GM18858 (cell line): ENCODE results near the gene INO80E.

Experiments
- ATAC-seq: cut with Tn5 transposase; IDR thresholded peaks from one replicate; pipeline ENCODE4 v1.9.1; 2021; ENCODE audit not compliant: unreplicated experiment

INO80E gene

DNA sequence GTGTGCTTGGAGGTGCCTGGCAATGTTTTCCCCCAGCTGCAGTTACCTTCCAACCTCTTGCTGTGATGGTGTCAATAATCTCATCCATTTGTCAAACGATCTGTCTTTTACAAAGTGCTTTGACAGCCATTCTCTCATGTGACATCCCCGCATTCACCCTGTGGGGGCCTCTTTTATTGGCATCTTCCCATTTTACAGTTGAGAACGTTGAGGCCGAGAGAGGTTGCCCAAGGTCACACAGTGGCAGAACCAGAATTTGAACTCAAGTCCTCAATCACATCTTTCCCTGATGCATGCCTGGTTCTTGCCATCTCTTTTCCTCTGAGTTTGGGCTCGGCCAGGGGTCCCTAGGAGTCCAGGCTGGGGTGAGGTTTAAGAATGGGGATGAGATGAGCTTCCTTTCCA lies 20.9 kb upstream of the INO80E start:
- no peak for ATAC-seq

GRCh38 chr16:29975811-29976511 lies 20.1 kb upstream of the INO80E start:
- no peak for ATAC-seq

DNA sequence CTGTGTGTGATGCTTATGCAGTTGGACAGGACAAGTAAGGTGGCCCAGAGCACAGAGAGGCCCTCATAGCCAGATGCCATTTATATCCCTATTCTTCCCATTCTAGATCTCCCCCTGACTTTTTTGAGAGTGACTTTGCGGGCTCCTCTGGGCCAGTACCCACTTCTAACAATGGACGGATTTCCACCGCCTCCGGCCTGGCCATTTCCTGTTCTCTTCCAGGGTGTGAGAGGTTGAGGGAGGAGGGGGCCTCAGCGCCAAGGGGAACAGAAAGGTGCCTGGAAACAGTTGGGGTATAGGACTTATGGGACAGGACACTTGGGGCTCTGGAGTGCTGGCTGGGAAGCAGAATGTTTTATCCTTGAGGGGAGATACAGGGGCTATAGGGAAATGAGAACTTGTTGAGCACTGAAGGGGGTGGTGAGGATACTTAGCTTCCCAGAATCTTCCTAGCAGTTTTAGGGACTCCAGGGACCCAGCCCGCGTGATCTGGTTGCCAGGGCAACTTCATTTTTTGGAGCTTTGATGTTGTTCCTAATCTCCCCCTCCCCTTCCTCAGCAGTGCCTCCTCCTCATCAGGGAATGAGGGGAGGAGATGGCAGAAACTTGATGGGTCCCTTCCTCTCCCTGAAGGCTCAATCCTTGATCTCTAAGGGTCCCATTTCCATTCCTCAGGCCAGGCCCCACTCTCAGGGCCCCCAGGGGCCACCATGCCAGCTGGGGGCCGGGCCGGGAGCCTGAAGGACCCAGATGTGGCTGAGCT lies 18.8 kb upstream of the INO80E start:
- no peak for ATAC-seq

DNA sequence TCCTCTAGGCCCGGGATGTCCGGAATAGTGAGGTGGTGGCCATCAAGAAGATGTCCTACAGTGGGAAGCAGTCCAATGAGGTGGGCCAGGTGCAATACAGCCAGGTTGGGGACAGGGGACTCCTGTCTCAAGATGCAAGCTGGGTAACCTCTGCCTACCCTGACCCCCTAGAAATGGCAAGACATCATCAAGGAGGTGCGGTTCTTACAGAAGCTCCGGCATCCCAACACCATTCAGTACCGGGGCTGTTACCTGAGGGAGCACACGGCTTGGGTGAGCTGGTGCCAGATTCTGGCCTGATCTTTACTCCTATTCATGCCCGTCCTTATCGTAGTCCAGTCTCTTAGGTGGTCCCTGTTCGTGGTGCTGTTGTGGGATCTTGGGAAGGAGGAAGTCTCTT lies 18.0 kb upstream of the INO80E start:
- no peak for ATAC-seq

GRCh38 chr16:29978564-29979270 lies 17.3 kb upstream of the INO80E start:
- no peak for ATAC-seq

GRCh38 chr16:29982560-29983419 lies 13.3 kb upstream of the INO80E start:
- ATAC-seq, result no peak

DNA sequence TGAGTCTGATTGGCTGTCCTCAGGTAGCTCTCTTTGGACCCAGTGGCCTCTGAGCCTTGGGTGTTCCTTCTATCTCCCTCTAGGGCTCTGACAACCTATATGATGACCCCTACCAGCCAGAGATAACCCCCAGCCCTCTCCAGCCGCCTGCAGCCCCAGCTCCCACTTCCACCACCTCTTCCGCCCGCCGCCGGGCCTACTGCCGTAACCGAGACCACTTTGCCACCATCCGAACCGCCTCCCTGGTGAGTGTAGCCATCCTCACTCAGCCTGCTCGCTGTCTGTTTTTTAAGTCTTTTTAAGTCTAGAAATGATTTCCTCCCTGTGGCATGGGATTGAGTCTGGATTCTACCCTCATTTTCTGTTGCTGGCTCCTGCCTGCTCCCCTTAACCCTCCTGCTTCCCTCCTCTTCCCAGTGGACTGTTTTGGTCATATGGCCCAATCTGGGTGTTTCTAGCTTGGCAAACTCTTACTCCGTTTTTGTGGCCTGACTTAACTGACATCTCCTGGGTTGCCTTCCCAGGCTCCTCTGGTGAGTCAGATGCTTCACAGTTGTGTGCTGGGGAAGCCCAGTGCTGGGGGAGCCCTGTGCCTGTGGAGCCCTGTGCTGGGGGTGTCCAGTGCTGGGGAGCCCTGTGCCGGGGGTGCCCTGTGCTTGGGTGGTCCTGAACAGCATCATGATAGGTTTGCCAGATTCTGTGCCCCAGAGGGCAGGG lies 12.5 kb upstream of the INO80E start:
- no peak for ATAC-seq

DNA sequence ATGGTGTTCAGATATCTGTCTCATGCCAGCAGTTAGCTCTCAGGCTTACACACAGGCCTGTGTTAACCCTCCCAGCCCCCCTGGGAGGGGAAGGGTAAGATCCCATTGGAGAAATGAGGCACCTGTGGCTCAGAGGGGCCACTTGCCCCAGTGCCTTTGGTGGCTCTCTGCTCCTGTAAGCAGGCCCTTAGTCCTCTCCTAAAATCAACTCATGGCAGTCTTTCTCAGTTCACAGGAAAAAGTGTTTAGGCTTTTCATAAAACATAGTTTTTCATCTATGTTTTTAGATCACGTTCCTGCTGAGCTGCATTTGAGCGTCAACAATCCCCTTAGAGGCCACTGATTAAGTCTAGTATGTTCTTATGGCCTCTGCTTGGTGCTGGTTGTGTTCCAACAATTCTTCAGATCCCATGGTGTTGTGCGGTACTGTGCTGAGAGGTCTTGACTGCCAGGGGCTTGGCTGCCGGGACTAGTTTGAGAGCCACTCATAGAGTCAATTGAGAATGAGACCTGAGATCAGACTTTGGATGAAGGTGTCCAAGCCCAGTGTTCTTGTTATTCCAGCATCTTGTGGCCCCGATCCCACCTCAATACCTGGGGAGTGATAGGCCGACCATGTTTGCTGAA lies 11.8 kb upstream of the INO80E start:
- no peak for ATAC-seq

DNA sequence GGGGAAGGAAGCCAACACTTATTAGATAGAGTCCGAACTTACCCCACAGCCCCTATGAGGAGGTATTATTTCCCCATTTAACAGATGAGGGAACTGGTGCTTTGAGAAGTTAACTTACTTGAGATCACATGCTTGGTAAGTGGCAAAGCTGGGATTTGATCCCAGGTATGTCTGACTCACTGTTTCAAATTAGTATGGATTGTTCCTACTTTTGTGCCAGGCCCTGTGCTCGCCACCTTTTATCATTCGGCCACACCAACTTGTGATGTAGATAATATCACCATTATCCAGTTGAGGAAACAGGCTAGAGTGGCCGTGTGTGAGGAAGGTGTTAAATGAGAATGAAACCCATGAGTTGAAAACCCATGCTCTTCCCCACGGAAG lies 11.3 kb upstream of the INO80E start:
- ATAC-seq, result no peak

- no peak for ATAC-seq
Observed at GRCh38 chr16:29985271-29985811, 10.7 kb upstream of the INO80E start.

DNA sequence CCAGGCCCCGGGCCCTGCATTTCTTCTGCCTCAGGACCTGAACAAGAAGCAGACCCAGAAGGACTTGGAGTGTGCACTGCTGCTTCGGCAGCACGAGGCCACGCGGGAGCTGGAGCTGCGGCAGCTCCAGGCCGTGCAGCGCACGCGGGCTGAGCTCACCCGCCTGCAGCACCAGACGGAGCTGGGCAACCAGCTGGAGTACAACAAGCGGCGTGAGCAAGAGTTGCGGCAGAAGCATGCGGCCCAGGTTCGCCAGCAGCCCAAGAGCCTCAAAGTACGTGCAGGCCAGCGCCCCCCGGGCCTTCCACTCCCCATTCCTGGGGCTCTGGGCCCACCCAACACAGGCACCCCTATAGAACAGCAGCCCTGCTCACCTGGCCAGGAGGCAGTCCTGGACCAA lies 9.8 kb upstream of the INO80E start:
- ATAC-seq, result no peak

- no peak for ATAC-seq
Observed at GRCh38 chr16:29986931-29987330, 9.1 kb upstream of the INO80E start.

DNA sequence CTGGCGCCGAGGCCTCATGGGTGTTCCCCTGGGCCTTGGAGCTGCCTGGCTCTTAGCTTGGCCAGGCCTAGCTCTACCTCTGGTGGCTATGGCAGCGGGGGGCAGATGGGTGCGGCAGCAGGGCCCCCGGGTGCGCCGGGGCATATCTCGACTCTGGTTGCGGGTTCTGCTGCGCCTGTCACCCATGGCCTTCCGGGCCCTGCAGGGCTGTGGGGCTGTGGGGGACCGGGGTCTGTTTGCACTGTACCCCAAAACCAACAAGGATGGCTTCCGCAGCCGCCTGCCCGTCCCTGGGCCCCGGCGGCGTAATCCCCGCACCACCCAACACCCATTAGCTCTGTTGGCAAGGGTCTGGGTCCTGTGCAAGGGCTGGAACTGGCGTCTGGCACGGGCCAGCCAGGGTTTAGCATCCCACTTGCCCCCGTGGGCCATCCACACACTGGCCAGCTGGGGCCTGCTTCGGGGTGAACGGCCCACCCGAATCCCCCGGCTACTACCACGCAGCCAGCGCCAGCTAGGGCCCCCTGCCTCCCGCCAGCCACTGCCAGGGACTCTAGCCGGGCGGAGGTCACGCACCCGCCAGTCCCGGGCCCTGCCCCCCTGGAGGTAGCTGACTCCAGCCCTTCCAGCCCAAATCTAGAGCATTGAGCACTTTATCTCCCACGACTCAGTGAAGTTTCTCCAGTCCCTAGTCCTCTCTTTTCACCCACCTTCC lies 8.5 kb upstream of the INO80E start:
- no peak for ATAC-seq

GRCh38 chr16:29988346-29989075 lies 7.5 kb upstream of the INO80E start:
- ATAC-seq, result no peak

GRCh38 chr16:29989111-29989858 lies 6.8 kb upstream of the INO80E start:
- ATAC-seq, result no peak

DNA sequence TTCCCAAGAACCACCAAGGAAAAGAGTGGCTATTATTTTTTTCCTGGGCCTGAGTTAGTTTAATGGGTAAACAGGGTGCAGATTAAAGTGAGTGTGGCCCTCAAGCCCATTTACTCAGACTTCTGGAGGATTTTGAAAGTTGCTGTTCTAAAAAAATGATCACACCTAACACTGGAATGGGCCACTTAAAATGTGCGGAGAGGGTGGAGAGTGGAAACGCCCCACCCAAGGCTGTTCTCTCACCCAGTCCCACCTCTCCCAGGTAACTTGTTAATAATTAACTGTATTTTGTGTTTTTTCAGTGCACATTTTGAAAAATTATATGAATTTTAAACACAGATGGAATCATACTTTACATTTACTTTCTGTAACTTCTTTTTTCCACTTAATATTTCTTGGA lies 6.0 kb upstream of the INO80E start:
- no peak for ATAC-seq

DNA sequence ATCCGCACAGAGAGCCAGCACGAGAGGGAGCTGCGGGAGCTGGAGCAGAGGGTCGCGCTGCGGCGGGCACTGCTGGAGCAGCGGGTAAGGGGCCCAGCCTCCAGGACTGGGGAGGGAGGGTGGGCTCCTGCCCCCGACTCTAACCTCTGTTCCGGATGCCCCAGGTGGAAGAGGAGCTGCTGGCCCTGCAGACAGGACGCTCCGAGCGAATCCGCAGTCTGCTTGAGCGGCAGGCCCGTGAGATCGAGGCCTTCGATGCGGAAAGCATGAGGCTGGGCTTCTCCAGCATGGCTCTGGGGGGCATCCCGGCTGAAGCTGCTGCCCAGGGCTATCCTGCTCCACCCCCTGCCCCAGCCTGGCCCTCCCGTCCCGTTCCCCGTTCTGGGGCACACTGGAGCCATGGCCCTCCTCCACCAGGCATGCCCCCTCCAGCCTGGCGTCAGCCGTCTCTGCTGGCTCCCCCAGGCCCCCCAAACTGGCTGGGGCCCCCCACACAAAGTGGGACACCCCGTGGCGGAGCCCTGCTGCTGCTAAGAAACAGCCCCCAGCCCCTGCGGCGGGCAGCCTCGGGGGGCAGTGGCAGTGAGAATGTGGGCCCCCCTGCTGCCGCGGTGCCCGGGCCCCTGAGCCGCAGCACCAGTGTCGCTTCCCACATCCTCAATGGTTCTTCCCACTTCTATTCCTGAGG lies 5.0 kb upstream of the INO80E start:
- no peak for ATAC-seq
